H4 (cell line): Measurements from ENCODE around the gene PDZD2. TPM values are rescaled to one million over a fixed set of nuclear protein-coding genes. Genes with fewer than 3 reads are reported as not detected.

ENCODE experiments used
- DNase-seq: peaks from one replicate; pipeline ENCODE4 v3.0.0-alpha.2; 2015; ENCODE audit warnings: low spot score
- total RNA-seq: library from RNA; depleted of rRNA; stranded (reverse); fragments of >200 nt; shearing (Covaris generic); gene quantifications from 2 replicates; pipeline ENCODE4 v1.2.3, GENCODE V29; 2014

Gene PDZD2
- total RNA-seq, 1 experiment from 2014 or later = 1.2 TPM

DNA sequence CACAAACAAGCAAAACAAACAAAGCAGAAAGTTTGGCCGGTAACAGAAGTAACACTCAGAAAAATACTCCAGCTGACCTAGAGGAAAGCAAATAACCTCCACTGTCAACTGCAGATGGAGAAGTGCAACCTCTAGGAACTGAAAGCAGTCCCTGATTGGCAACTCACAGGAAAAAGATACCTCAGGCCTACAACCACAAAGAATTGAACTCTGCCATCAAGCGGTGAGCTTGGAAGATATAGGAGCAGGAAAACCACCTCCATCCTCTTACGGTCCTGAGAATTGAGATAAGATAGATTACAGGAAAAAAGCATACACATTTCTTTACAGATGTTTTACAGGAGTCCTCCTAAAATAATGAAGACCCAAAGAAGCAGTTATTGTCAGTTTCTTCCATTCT lies 184.5 kb downstream of the PDZD2 start:
- DNase-seq = no peak

DNA sequence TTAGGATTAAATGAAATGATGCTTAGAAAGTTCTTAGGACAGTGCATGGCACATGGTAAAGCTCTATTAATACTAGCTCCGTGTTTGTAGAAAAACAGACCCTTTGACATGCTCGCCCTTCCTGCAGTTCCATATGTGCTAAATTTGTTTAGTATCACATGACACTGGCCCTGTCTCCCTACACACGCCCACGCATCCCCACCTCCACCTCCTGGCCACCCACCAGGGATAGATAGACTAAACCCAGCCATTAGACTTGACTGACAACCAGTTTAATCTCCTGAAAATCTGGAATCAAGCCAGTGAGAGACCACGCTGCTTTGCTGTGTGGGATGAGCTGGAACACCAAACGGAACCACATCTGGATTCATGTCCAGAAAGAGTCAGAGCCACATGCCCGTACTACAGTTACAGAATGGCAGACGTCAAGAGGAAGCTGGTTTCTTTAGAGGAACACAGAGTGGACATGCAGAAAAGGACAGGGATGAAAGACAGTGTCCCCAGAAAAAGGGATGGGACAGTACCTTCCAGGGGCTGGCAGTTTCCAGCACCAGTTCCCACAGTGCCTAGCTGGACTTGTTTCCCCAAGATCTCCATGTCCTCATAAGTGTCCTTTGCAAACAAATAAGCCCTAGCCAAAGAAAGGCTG lies 186.1 kb downstream of the PDZD2 start:
- DNase-seq = no peak

DNA sequence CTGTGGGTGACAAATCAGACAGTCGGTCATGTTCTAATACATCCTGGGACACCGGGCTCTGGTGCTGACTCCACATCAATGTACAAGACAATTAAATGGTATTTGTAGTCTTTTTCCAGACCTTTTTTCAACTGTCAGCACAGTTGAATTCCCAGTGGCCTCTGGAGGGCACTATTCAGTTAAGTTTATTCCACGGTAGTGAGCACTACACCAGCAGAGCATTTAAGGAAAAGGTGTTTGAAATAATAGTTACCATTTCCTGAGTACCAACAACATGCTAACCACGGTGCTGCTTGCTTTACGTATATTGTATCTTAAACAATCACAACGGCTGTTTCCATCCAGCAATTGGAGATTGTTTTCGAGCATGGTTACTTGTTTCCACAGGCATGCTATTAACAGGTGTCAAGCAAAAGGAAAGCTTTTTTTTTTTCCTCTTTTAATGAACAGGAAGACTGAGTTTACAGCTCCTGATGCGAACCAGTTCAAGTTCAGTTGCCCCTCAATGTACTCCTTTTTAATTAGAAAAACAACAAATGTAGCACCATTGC lies 186.7 kb downstream of the PDZD2 start:
- DNase-seq = peak; percentile 50

GRCh38 chr5:31827867-31828266 lies 188.9 kb downstream of the PDZD2 start:
- DNase-seq = no peak

GRCh38 chr5:31832966-31833365 lies 194.0 kb downstream of the PDZD2 start:
- no peak for DNase-seq

GRCh38 chr5:31833710-31834109 lies 194.8 kb downstream of the PDZD2 start:
- DNase-seq = no peak

DNA sequence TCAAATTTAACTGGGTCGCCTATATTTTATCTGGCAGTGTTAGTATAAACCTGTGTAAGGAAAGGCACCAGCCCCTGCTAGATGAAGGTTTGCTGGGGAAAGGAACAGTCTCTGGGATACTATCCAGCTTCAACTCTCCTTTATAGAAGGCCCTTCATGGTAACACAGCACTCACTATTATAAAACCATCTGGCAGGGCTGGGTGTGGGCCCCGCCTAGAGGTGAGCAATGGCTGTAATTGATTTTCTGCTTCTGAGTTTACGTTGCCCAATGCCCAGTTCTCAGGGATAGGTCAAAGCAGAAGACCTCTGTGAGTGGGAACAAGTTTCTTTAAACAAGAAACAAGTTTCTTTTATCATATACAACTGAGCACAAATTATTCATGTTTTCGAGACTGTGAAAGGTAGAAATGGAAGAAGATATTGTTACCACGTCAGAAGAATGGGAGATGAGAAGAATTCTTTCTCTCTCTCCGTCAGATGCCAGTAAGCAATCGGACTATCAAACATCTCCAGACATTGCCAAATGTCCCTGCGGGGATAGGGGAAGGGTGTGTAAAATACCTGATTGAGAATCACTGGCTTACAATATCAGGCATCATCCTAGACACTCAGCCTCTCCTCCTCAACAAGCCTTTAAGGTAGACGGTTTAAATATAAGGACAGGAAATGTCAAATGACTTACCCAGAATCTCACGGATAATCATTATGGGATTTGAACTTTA lies 205.9 kb downstream of the PDZD2 start:
- DNase-seq = no peak

GRCh38 chr5:31845361-31845760 lies 206.4 kb downstream of the PDZD2 start:
- DNase-seq = no peak

GRCh38 chr5:31846934-31847333 lies 208.0 kb downstream of the PDZD2 start:
- no peak for DNase-seq

DNA sequence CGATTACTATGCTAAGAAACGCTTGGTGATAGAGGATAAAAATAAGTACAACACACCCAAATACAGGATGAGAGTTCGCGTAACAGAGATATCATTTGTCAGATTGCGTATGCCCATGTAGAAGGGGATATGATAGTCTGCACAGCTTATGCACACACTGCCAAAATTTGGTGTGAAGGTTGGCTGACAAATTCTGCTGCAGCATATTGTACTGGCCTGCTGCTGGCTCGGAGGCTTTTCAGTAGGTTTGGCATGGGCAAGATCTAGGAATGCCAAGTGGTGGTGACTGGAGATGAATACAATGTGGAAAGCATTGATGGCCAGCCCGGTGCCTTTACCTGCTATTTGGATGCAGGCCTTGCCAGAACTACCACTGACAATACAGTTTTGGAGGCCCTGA lies 208.4 kb downstream of the PDZD2 start:
- no peak for DNase-seq

GRCh38 chr5:31850981-31851689 lies 212.2 kb downstream of the PDZD2 start:
- DNase-seq = no peak

GRCh38 chr5:31853398-31854135 lies 214.6 kb downstream of the PDZD2 start:
- no peak for DNase-seq

GRCh38 chr5:31854181-31855133 lies 215.5 kb downstream of the PDZD2 start:
- DNase-seq = peak; percentile 46

DNA sequence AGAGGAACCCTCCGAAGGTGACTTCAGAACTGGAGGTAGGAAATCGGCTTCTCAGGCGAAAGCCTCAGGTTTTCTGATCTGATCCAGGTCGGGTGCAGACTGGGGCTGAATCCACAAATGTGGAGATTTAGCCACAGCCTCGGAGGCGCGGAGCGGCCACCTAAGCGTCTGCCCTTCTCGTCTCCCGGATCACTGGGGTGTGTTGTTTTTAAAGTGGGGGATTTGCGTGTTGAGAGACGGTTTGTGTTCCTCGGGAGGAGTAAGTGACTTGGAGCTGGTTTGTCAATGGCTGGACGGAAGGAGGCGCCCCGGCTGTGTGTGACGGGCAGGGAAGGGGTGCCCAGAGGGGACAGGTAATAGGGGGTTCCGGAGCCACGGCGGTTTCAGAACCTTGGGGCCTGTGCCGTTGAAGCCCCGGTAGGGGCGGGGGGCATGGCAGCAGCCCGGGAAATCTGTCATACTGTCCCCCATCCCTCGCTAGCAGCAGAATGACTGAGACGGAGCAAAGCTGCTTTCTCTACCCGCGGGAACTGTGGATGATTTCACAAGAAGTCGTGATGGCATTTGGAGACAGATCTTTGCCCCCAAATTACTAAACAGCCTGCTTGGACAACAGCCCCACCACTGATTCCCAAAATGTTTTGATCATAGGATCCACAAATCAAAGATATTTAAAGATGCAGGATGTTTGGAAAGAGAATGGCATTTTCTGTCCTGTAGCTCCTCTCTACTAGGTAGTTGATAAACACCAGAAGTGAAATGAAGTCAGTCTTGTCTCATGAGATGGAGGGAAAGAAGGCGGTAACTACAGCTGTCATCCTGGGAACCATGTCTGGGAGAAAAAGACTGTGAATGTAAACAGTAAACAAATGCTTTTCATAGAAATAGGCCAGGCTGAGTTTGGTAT lies 216.5 kb downstream of the PDZD2 start:
- DNase-seq = no peak

GRCh38 chr5:31859096-31859495 lies 220.2 kb downstream of the PDZD2 start:
- DNase-seq = no peak

DNA sequence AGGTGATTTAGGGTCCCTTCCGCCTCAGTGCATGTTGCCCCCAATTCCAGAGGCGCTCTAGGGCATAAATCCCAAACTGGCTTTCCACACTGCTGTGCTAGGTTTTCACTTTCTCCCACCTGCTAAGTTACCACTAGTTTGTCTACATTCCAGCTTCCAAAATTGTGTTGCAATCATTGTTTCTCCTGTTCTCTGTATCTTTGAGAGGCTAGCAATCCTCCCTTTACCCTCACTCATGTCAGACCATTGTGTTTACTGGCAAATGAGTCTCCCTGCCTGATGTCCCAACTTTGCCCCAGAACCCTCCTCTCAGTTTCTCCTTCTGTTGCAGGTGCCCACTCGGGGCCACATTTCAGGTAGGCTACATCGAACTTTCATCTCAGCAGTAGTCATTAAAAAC lies 221.3 kb downstream of the PDZD2 start:
- DNase-seq = no peak

- no peak for DNase-seq
Measured at GRCh38 chr5:31860726-31861433, 221.9 kb downstream of the PDZD2 start.

GRCh38 chr5:31861601-31862000 lies 222.7 kb downstream of the PDZD2 start:
- DNase-seq = no peak

DNA sequence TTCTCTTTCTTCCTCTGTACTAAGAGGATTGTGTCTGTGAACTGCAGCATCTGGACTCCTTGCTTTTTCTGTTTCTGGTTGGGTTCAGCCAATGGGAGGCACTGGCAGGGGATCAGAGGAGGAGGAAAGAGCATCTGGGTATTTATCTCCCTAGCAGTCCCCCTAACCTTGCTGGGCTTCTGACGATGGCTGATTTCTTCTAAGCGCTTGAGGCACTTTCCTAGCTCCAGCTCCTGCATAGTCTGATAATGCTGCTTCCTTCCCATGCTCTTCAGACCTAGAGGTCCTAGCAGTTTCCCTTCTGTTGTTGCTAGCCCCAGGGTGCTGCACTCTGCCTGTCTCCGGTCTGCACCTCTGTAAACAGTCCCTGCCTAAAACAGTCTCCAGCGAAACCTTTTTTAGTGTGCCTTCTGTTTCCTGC lies 225.1 kb downstream of the PDZD2 start:
- no peak for DNase-seq
